Adrenal gland (tissue), 12 donors: ENCODE data around the gene ATXN7L2. TPM values are rescaled to one million over a fixed set of nuclear protein-coding genes. Genes with fewer than 3 reads are reported as not detected.
"Not testable (repeated sequence)": the region's sequence is repeated elsewhere in the genome, so short reads cannot be mapped to it uniquely, and the experiment has no call there.

Experiments
- DNase-seq, 7 donors: peaks; one replicate each; pipeline ENCODE4 v3.0.0-alpha.2; 2019 to 2020
- H3K27ac ChIP-seq, 5 donors: fragments of 200-600 bp; sonication (generic) in 4 of 5; 1 replicate in 3 of 5; 2 replicates in 2 of 5; pipeline versions ENCODE4 v1.5.1 to v1.8.0; 2016 to 2020; ENCODE audit warnings: mild to moderate bottlenecking in 1 of 5
- H3K27me3 ChIP-seq: fragments of 200-600 bp; 2 replicates; pipeline ENCODE4 v1.8.0; 2021
- H3K36me3 ChIP-seq, 2 donors: fragments of 200-600 bp; replicated peaks in 1 of 2; 1 replicate in 1 of 2; 2 replicates in 1 of 2; pipeline versions ENCODE4 v1.5.1 to v1.8.0; 2018 to 2022
- H3K4me1 ChIP-seq, 2 donors: fragments of 200-600 bp; replicated peaks in 1 of 2; 1 replicate in 1 of 2; 2 replicates in 1 of 2; pipeline versions ENCODE4 v1.5.1 to v1.8.0; 2018 to 2021
- H3K4me3 ChIP-seq, 4 donors: fragments of 200-600 bp; sonication (generic) in 3 of 4; one replicate each; pipeline ENCODE4 v1.5.1; 2016 to 2018
- H3K9me3 ChIP-seq, 3 donors: fragments of 200-600 bp; sonication (generic) in 1 of 3; replicated peaks in 1 of 3; 1 replicate in 2 of 3; 2 replicates in 1 of 3; pipeline versions ENCODE4 v1.5.1 to v1.8.0; 2016 to 2021
- POLR2A ChIP-seq, 2 donors: fragments of 450-650 bp; IDR thresholded peaks; one replicate each; pipeline ENCODE4 v1.6.1; 2017; ENCODE audit warnings: antibody characterized with exemption in 2 of 2, mild to moderate bottlenecking in 2 of 2, moderate library complexity in 1 of 2
- WGBS, 4 donors: extraction: QIAGEN DNeasy Blood & Tissue Kit in 2 of 4; methylation state at CpG; one replicate each; pipeline versions ENCODE4 v1.1.5 to v1.1.7; 2013 to 2017; 5-methylcytosine and 5-hydroxymethylcytosine counted together
- intact Hi-C, 2 donors: fragments of 100-400 bp; cut with DNase I; formaldehyde crosslinking; loops; one replicate each; pipeline versions ENCODE4 v1.14.1 to v1.15.0; 2022 to 2023
- polyA plus RNA-seq, 3 donors: library from polyadenylated mRNA; stranded (reverse); fragments of 200-250 nt in 2 of 3; fragments of 350-450 nt in 1 of 3; fragmentation: Illumina TruSeq in 1 of 3; extraction: RNeasy Lipid Tissue Mini Kit (QIAGEN cat#74804) in 1 of 3; gene quantifications; one replicate each; pipeline ENCODE4 v1.2.3, GENCODE V29; 2013 to 2014
- total RNA-seq, 9 donors: library from RNA; depleted of rRNA in 4 of 9; stranded (reverse); fragments of >200 nt in 4 of 9; fragments of 120-200 nt in 1 of 9; fragmentation: NEBNext Ultra II Directional in 1 of 9; extraction: Animal tissue kit (Norgen Biotek cat#: 25700) in 1 of 9; gene quantifications; one replicate each; pipeline versions ENCODE4 v1.1.0 to v1.2.4, GENCODE V29; 2013 to 2023
- TF ChIP-seq, protein P1 (sequence below), 6 experiments: fragments of 450-650 bp in 4 of 6; fragments of 200-600 bp in 2 of 6; sonication (generic) in 1 of 6; IDR thresholded peaks; 1 replicate in 5 of 6; 2 replicates in 1 of 6; pipeline versions ENCODE4 v1.5.1 to v1.8.0; 2016 to 2021; ENCODE audit warnings: antibody characterized with exemption in 6 of 6, mild to moderate bottlenecking in 2 of 6, moderate library complexity in 1 of 6
- donor health status: healthy with polysubstance abuse.
- donor health status: Bipolar disorder and iron deficiency.
- donor health status: DM: yes; HTN: yes; CAD: no.
- donor health status: DM: no; HTN: no; CAD: no.
- donor health status: DM: no; HTN: no; CAD: no.
- donor health status: DM: yes; HTN: yes; CAD: no.

ATXN7L2 gene
- total and polyA plus RNA-seq, 12 donors, result 3.1 to 109 (median 10.2) TPM

DNA sequence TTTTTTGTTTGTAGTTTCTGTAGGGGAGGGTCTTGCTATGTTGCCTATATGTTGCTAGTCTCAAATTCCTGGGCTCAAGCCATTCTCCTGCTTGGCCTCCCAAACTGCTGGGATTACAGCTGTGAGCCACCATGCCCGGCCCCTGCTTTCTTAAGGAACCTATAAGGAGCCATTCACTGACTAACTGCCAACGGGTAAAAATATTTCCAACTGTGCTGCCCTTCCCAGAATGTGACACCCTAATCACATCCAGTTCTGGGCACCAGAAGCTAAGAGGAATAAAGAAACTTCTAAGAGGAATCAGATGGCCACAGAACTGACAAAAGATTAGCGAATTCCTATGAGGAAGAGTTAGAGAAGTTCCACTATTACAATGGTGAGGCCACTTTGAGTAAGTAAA is 10.9 kb upstream of the ATXN7L2 start:
- Histone ChIP-seq H3K4me3 (no peak overlapping the region), H3K27ac (no peak overlapping the region), H3K27me3 (no peaks in the 10 kb centered on the region), H3K9me3 (no peaks in the 10 kb centered on the region), H3K36me3 (no peaks in the 10 kb centered on the region), H3K4me1 (no peaks in the 10 kb centered on the region)
- DNase-seq, result no peak
- intact Hi-C loops, result no loop called here
- 54 to 73% (median 61%) methylated on average over 3 of the region's 3 CpGs for WGBS, 4 donors
- TF ChIP-seq, protein P1, sequence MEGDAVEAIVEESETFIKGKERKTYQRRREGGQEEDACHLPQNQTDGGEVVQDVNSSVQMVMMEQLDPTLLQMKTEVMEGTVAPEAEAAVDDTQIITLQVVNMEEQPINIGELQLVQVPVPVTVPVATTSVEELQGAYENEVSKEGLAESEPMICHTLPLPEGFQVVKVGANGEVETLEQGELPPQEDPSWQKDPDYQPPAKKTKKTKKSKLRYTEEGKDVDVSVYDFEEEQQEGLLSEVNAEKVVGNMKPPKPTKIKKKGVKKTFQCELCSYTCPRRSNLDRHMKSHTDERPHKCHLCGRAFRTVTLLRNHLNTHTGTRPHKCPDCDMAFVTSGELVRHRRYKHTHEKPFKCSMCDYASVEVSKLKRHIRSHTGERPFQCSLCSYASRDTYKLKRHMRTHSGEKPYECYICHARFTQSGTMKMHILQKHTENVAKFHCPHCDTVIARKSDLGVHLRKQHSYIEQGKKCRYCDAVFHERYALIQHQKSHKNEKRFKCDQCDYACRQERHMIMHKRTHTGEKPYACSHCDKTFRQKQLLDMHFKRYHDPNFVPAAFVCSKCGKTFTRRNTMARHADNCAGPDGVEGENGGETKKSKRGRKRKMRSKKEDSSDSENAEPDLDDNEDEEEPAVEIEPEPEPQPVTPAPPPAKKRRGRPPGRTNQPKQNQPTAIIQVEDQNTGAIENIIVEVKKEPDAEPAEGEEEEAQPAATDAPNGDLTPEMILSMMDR (IDR thresholded peaks at IDR 0.05), result no peak
- TF ChIP-seq POLR2A (IDR thresholded peaks at IDR 0.05), result no peak

- H3K27ac ChIP-seq, H3K36me3 ChIP-seq, H3K27me3 ChIP-seq, H3K4me3 ChIP-seq, intact Hi-C loops, H3K9me3 ChIP-seq, H3K4me1 ChIP-seq: not testable (repeated sequence)
- WGBS, 4 donors, result 77 to 84% (median 81%) methylated on average over 12 of the region's 12 CpGs
- peak in 2 of 7 donors; percentile 37 to 56 for DNase-seq
Measured at GRCh38 chr1:109473284-109474057, 10.2 kb upstream of the ATXN7L2 start.

DNA sequence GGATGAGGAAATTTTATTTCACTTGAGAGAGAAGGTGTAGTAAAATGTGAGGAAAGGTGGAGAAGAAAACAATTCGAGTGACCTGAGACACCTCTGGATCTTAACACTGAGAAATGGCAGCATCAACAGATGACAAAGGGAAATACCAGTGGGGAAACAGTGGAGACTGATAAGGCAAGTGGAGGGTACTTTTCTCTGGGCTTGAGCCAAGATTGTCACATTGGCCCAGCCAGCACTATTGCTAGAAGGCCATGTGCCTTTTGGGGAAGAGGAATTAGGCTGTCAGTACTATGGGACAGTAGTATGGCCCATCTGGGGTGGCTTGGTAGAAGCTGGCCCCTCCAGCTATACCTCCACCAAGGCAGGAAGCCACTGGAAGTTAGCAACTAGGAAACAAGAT is 9.0 kb upstream of the ATXN7L2 start:
- peaks cover 0 to 5% of the 10 kb centered on the region in 2 donors for H3K36me3 ChIP-seq
- intact Hi-C loops, result no loop called here
- no peak for DNase-seq
- TF ChIP-seq, protein P1 (IDR thresholded peaks at IDR 0.05), result no peak
- no peak for TF ChIP-seq POLR2A (IDR thresholded peaks at IDR 0.05)
- H3K9me3 ChIP-seq, result no peaks in the 10 kb centered on the region
- H3K27ac ChIP-seq, result no peak overlapping the region
- no peaks in the 10 kb centered on the region for H3K4me1 ChIP-seq
- no peak overlapping the region for H3K4me3 ChIP-seq
- H3K27me3 ChIP-seq, result no peaks in the 10 kb centered on the region
- WGBS, 4 donors, result 78 to 88% (median 82%) methylated on average over 1 of the region's 1 CpG

DNA sequence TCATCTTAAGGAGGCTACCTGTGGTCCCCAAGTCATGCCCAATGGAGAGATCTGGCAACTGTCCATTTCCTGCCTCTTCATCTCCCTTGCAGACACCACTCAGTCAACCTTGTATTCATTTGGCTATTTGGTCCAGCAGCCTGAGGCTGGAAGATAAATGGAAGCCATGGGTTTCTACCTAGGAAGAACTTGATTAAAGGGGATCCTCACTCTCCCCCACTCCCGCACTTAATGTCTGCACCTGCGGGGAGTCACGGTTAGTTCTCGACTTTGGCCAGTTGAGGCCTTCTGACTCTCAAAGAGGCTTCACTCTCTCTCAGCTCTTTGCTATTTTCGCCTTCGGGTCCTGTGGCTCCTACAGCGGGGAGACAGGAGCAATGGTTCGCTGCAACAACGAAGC is 8.4 kb upstream of the ATXN7L2 start:
- TF ChIP-seq, protein P1 (IDR thresholded peaks at IDR 0.05), result no peak
- TF ChIP-seq POLR2A (IDR thresholded peaks at IDR 0.05), result no peak
- no peak overlapping the region for H3K27ac ChIP-seq
- 86 to 88% (median 86%) methylated on average over 9 of the region's 9 CpGs for WGBS, 4 donors
- intact Hi-C loops, result no loop called here
- H3K4me1 ChIP-seq, result no peaks in the 10 kb centered on the region
- no peaks in the 10 kb centered on the region for H3K27me3 ChIP-seq
- no peak for DNase-seq
- no peaks in the 10 kb centered on the region for H3K9me3 ChIP-seq
- peaks cover 0 to 5% of the 10 kb centered on the region in 2 donors for H3K36me3 ChIP-seq
- H3K4me3 ChIP-seq, result no peak overlapping the region

DNA sequence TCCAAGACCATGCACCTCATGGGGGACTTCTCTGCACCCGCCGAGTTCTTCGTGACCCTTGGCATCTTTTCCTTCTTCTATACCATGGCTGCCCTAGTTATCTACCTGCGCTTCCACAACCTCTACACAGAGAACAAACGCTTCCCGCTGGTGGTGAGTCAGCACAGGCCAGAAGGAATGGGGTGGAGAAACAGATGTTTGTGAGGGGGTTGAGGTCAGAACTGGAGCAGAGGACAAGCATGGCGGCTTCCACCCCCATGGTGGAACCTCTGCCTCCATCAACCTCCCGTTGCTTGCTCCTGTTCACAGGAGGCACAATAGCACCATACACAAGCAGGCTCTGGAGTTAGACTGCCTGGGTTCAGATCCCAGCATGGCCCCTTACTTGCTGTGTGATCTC is 6.9 kb upstream of the ATXN7L2 start:
- intact Hi-C loops, result no loop called here
- H3K36me3 ChIP-seq, result peaks cover 0 to 5% of the 10 kb centered on the region in 2 donors
- H3K27ac ChIP-seq, result no peak overlapping the region
- no peak overlapping the region for H3K4me3 ChIP-seq
- 85 to 95% (median 92%) methylated on average over 7 to 8 of the region's 8 CpGs for WGBS, 4 donors
- TF ChIP-seq, protein P1 (IDR thresholded peaks at IDR 0.05), result no peak
- no peak for TF ChIP-seq POLR2A (IDR thresholded peaks at IDR 0.05)
- peak in 1 of 7 donors; percentile 7 for DNase-seq
- no peaks in the 10 kb centered on the region for H3K27me3 ChIP-seq
- no peaks in the 10 kb centered on the region for H3K9me3 ChIP-seq
- H3K4me1 ChIP-seq, result no peaks in the 10 kb centered on the region
